ENCODE data around the gene CHN1.

GRCh38 chr2:174858745-174859144 is 146.4 kb downstream of the CHN1 start:
- TF ChIP-seq CTCF (IDR thresholded peaks at IDR 0.05 in 4 of 5, conservative IDR thresholded peaks at IDR 0.05 in 1 of 5) = no peak
- no peak for TF ChIP-seq POLR2A (IDR thresholded peaks at IDR 0.05)

Measured in gastrocnemius medialis (tissue), 4 donors.